RPMI7951 (cell line): ENCODE measurements around the gene MUSTN1. TPM values are rescaled to one million over a fixed set of nuclear protein-coding genes. Genes with fewer than 3 reads are reported as not detected.

ENCODE experiments used
- DNase-seq: peaks from one replicate; pipeline ENCODE4 v3.0.0-alpha.2; 2012; ENCODE audit warnings: low read depth
- total RNA-seq: library from RNA; depleted of rRNA; stranded (reverse); fragments of >200 nt; shearing (Covaris generic); gene quantifications from 2 replicates; pipeline ENCODE4 v1.2.3, GENCODE V29; 2014; rRNA removed

The MUSTN1 gene
- total RNA-seq, 1 experiment from 2014 or later = 1.1 TPM

- no peak for DNase-seq
Observed at GRCh38 chr3:52786330-52787215, 48.2 kb downstream of the MUSTN1 start.

- no peak for DNase-seq
Observed at GRCh38 chr3:52784931-52785590, 49.8 kb downstream of the MUSTN1 start.

GRCh38 chr3:52784021-52784621, 50.7 kb downstream of the MUSTN1 start:
- no peak for DNase-seq

- DNase-seq = no peak
Observed at GRCh38 chr3:52783211-52783555, 51.6 kb downstream of the MUSTN1 start.

Other genes with a start within 250 kb of the MUSTN1 start
- 38.9 and 51.4 TPM in 2 replicates for gene PBRM1, start 149.1 kb downstream of the MUSTN1 start, total RNA-seq
- 129 and 147 TPM in 2 replicates for gene GNL3, start 149.0 kb downstream of the MUSTN1 start, total RNA-seq
- gene GLT8D1, start 129.2 kb downstream of the MUSTN1 start, total RNA-seq = 107 and 130 TPM in 2 replicates
- gene SPCS1, start 128.9 kb downstream of the MUSTN1 start, total RNA-seq = 209 and 214 TPM in 2 replicates
- gene NEK4, start 64.1 kb downstream of the MUSTN1 start, total RNA-seq = 17.7 and 21.3 TPM in 2 replicates
- gene ITIH1, start 57.4 kb downstream of the MUSTN1 start, total RNA-seq = not detected in 2 replicates
- gene ITIH3, start 40.2 kb downstream of the MUSTN1 start, total RNA-seq = not detected in 2 replicates
- gene ITIH4, start 4.3 kb downstream of the MUSTN1 start, total RNA-seq = 0.48 and 0.68 TPM in 2 replicates
- 10.5 and 12.1 TPM in 2 replicates for gene STIMATE, start 62.5 kb upstream of the MUSTN1 start, total RNA-seq
- gene SFMBT1, start 211.1 kb upstream of the MUSTN1 start, total RNA-seq = 9.3 and 15.6 TPM in 2 replicates